GM18502 (cell line): ENCODE data around the gene NLRP6.
"Not testable (repeated sequence)": the region's sequence is repeated elsewhere in the genome, so short reads cannot be mapped to it uniquely, and the experiment has no call there.

Experiments used
- ATAC-seq: cut with Tn5 transposase; IDR thresholded peaks from one replicate; pipeline ENCODE4 v1.9.1; 2021; ENCODE audit warnings: mild to moderate bottlenecking; ENCODE audit not compliant: unreplicated experiment, poor library complexity

NLRP6 gene

DNA sequence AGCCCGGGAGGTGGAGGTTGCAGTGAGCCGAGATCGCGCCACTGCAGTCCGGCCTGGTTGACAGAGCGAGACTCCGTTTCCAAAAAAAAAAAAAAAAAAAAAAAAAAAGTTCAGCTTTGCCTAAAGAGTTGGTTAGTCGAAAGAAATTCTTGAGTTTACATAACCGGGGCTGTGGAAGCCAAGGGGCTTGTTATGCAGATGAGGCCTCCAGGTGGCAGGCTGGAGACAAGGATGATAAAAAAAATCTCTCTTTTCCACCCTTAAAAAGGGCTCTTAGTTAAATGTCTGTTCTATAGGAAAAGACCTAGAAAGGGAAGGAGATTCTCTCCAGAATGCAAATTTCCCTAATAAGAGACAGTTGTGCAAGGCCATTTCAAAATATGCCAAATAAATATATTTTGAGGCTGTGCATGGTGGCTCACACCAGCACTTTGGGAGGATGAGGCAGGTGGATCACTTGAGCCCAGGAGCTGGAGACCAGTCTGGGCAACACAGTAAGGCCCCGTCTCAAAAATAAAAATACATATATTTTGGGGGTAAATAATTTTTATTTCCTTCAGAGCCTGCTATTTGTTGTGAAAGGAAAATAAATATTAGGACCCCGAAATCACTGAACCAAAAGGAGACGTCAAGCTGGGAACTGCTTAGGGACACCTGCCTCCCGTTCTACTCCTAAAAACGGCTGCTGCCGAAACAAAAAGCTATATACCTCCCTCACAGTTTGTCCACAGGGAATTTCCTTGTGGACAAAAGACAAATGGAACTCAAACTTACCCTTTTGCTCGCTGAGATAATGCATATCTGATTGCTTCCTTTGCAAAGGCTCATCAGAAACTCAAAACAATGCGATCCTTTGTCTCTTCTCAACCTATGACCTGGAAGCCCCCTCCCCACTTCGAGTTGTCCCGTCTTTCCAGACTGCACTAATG is 27.0 kb downstream of the NLRP6 start:
- ATAC-seq = no peak

- ATAC-seq = no peak
Measured at GRCh38 chr11:305844-306211, 27.6 kb downstream of the NLRP6 start.

GRCh38 chr11:306645-307371 is 28.6 kb downstream of the NLRP6 start:
- no peak for ATAC-seq

- not testable (repeated sequence) for ATAC-seq
Measured at GRCh38 chr11:307766-308708, 29.8 kb downstream of the NLRP6 start, which contains the start of gene IFITM2. Gene IFITM2 (plus strand): TSS chr11:307816. CDS start chr11:308193, 377 bp downstream.

DNA sequence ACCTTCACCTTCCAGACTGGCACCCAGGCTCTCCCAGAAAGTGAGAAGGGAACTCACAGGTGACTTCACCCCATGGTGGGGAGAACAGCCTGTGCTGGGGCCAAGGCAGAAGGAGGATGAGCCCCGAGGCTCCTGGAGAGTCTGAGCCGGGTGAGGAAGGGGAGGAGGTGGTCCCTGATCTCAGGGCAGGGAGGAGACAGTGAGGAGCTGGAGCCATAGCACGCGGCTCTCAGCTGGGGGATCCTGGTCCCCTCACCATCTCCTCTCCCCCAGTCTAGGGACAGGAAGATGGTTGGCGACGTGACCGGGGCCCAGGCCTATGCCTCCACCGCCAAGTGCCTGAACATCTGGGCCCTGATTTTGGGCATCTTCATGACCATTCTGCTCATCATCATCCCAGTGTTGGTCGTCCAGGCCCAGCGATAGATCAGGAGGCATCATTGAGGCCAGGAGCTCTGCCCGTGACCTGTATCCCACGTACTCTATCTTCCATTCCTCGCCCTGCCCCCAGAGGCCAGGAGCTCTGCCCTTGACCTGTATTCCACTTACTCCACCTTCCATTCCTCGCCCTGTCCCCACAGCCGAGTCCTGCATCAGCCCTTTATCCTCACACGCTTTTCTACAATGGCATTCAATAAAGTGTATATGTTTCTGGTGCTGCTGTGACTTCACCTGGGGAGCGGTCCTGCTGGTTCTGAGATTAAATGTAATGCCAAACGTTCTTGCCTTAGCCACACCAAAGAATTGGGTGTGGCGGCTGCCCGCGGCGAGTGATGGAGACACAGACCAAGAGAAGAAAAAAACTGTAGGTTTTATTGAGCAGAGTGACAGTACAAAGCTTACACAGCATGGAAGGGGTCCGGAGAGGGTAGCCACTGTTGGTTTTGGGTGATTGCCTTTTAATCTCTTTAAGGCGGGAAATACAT is 30.8 kb downstream of the NLRP6 start:
- ATAC-seq = not testable (repeated sequence)

- ATAC-seq = not testable (repeated sequence)
Measured at GRCh38 chr11:309979-310572, 31.9 kb downstream of the NLRP6 start.

DNA sequence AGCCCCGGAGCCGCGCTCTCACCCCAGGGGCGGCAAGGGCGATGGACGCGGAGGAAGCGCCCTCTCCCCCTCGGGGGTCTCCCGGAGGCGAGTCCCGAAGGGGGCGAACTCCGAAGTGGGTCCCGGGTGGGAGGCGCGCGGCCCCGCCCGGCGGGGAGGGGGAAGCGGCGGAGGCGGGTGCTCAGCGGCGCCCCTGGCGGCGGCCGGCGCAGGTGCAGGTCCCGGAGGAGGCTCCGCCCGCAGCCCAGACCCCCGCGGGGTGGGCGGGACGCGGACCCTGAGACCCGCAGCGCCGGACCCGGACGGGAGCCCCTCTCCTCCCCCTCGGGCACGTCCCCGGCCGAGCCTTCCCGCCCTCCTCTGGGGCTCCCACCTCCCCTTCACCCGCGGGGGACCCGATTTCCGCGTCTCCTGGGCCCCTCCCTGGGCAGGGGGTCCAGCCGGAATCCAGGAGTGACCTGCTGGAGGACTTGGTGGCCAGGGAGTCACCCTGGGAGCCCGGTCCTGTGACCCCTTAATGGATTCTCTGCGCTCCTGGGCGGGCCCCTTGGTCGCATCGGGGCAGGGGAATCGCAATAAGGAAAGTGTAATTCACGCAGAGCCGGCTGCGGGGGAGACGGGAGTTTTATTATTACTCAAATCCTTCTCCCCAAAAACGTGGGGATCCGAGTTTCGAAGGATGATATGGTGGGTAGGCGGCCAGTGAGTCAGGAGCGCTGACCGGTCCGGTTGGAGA is 33.0 kb downstream of the NLRP6 start:
- ATAC-seq = peak; percentile 42

DNA sequence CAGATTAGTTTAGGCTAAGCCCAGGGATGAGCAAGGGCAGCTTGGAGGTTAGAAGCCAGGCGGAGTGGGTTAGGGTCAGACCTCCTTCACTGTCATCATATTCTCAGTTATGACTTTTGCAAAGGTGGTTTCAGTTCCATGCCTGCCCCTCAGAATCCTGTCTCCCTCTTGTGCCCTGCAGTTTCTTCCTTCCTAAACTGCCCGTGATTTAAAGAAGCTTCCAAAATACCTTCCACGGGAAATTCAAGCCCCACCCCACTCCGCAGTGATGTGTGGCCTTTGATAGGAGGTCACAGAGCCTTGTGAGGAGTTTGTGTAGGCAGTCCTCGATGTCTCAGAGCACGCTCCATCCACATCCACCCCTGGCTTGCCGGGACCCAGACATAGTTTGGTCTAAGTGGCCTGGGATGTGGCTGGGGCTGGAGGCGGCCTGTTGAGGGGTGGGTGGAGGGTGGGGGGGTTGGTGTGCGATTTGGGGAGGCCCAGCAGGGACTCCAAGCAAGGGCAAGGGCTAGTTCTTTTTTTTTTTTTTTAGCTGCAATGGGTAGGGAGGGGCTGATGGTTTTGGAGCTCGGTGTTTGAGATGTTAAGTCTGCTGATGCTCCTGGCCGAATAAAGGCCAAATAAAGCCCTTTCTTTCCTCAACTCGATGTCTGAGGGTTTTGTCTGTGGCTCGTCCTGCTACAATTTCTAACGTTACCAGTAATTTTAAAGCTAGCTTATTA is 34.0 kb downstream of the NLRP6 start:
- no peak for ATAC-seq

GRCh38 chr11:313304-313786 is 35.1 kb downstream of the NLRP6 start:
- peak; percentile 7 for ATAC-seq

DNA sequence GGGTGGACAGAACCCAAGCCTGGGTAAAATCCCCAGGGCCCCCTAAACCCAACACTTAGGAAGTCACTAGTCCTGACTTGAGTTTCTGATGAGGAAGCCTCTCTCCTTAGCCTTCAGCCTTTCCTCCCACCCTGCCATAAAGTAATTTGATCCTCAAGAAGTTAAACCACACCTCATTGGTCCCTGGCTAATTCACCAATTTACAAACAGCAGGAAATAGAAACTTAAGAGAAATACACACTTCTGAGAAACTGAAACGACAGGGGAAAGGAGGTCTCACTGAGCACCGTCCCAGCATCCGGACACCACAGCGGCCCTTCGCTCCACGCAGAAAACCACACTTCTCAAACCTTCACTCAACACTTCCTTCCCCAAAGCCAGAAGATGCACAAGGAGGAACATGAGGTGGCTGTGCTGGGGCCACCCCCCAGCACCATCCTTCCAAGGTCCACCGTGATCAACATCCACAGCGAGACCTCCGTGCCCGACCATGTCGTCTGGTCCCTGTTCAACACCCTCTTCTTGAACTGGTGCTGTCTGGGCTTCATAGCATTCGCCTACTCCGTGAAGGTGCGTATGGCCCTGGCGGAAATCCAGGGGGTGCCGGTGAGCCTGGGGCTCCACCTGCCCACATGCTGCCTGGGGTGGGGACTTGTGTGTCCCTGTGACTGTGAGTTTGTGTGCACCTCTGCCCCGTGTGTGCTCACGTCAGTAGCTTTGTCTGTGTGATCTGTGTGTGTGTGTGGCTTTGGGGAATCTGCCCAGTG is 35.8 kb downstream of the NLRP6 start, which contains the start of gene IFITM1:
Gene IFITM1, plus strand, starts transcription at position 254 of the 767 bp plus-strand sequence. Its CDS starts 131 bp downstream, at position 385.
- peak; percentile 38 for ATAC-seq

DNA sequence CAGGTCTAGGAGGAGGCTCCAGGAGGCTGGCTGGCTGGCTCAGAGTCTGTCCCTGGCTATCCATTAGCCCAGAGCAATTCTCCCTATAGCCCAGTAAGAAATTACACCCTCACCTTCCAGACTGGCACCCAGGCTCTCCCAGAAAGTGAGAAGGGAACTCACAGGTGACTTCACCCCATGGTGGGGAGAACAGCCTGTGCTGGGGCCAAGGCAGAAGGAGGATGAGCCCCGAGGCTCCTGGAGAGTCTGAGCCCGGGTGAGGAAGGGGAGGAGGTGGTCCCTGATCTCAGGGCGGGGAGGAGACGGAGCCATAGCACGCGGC is 36.3 kb downstream of the NLRP6 start:
- ATAC-seq = not testable (repeated sequence)

GRCh38 chr11:315051-315481 is 36.9 kb downstream of the NLRP6 start:
- no peak for ATAC-seq

GRCh38 chr11:315516-315994 is 37.3 kb downstream of the NLRP6 start:
- no peak for ATAC-seq

DNA sequence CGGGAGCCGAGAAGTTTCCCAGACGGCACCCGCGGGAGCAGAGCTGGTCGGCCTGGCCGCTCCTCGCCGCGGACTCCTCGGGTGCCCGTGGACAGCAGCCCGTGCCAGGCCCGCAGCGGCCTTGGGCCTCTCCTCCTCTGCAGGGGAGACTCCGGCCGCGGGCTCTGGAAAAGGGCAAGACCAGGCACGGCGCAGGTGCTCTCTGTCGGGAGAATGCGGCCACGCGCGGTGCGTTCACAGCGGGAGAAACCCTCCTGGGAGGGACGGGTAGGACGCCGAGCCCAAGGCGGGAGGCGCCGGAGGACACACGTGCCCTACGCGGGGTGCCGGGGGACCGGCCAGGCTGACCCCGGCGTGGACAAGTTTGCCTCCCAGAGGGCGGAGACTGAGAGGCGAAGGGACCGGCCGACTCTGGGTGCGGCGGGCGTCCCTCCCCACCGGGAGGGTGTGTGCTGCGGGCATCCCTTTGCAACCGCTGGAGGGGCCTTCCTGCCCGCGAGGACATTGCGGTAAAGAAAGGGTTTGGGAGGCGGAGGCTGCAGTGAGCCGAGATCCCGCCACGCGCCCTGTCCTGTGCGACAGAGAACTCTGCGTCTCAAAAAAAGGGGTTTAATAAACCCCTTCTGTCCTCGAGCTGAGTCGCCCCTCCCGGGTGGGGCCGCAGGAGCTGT is 38.0 kb downstream of the NLRP6 start:
- no peak for ATAC-seq

DNA sequence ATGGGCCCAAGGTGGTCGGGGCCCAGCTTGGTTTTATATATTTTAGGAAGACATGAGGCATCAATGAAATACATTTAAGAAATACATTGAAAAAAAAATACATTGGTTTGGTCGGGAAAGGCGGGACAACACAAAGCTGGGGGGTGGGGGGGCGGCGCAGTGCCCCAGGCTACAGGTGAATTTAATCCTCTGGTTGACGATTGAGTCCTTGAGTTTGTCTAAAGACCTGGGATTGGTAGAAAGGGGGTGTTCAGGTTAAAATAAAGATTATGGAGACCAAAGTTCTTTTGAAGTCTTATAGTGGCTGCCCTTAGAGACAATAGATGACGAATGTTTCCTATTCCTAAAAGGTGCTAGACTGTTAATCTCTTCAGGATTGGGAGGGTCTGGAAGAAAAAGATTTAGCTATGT is 38.7 kb downstream of the NLRP6 start:
- no peak for ATAC-seq
